ENCODE measurements around the gene NAB2.

The NAB2 gene

GRCh38 chr12:57097554-57097835, 8.6 kb downstream of the NAB2 start:
- TF ChIP-seq YY1 (IDR thresholded peaks at IDR 0.05; ENCODE audit: insufficient read depth, insufficient read length) (no peak), SUZ12 (IDR thresholded peaks at IDR 0.05; ENCODE audit: extremely low read depth, insufficient read depth, insufficient read length) (no peak), ZNF274 (IDR thresholded peaks at IDR 0.05; ENCODE audit: low read depth, low read length) (no peak)
- no peak for DNase-seq (ENCODE audit: low read depth, low spot score)
- H3K4me3 ChIP-seq (ENCODE audit: insufficient read length, low read depth) = no peak overlapping the region
- H3K9me3 ChIP-seq (ENCODE audit: insufficient read depth, low read length) = no peaks in the 10 kb centered on the region
- H3K36me3 ChIP-seq (ENCODE audit: insufficient read depth, insufficient read length, low read length) = peaks cover 86% of the 10 kb centered on the region
- H3K27me3 ChIP-seq (ENCODE audit: insufficient read depth, insufficient read length) = no peaks in the 10 kb centered on the region
- H3K9ac ChIP-seq (ENCODE audit: insufficient read length, low read depth) = no peak overlapping the region
- H3K4me1 ChIP-seq (ENCODE audit: insufficient read depth, insufficient read length) = peaks cover 28% of the 10 kb centered on the region

GRCh38 chr12:57098546-57098945, 9.6 kb downstream of the NAB2 start:
- no peak for DNase-seq (ENCODE audit: low read depth, low spot score)
- TF ChIP-seq SUZ12 (IDR thresholded peaks at IDR 0.05; ENCODE audit: extremely low read depth, insufficient read depth, insufficient read length) = no peak
- TF ChIP-seq YY1 (IDR thresholded peaks at IDR 0.05; ENCODE audit: insufficient read depth, insufficient read length) = no peak
- no peak for TF ChIP-seq ZNF274 (IDR thresholded peaks at IDR 0.05; ENCODE audit: low read depth, low read length)
- no peaks in the 10 kb centered on the region for H3K9me3 ChIP-seq (ENCODE audit: insufficient read depth, low read length)
- H3K9ac ChIP-seq (ENCODE audit: insufficient read length, low read depth) = no peak overlapping the region
- H3K27me3 ChIP-seq (ENCODE audit: insufficient read depth, insufficient read length) = no peaks in the 10 kb centered on the region
- H3K4me1 ChIP-seq (ENCODE audit: insufficient read depth, insufficient read length) = peaks cover 24% of the 10 kb centered on the region
- no peak overlapping the region for H3K4me3 ChIP-seq (ENCODE audit: insufficient read length, low read depth)
- peaks cover 81% of the 10 kb centered on the region for H3K36me3 ChIP-seq (ENCODE audit: insufficient read depth, insufficient read length, low read length)

GRCh38 chr12:57099047-57099714, 10.3 kb downstream of the NAB2 start:
- no peak overlapping the region for H3K9ac ChIP-seq (ENCODE audit: insufficient read length, low read depth)
- H3K36me3 ChIP-seq (ENCODE audit: insufficient read depth, insufficient read length, low read length) = peaks cover 85% of the 10 kb centered on the region
- no peaks in the 10 kb centered on the region for H3K9me3 ChIP-seq (ENCODE audit: insufficient read depth, low read length)
- no peak for DNase-seq (ENCODE audit: low read depth, low spot score)
- no peak overlapping the region for H3K4me3 ChIP-seq (ENCODE audit: insufficient read length, low read depth)
- H3K27me3 ChIP-seq (ENCODE audit: insufficient read depth, insufficient read length) = no peaks in the 10 kb centered on the region
- H3K4me1 ChIP-seq (ENCODE audit: insufficient read depth, insufficient read length) = peaks cover 21% of the 10 kb centered on the region
- TF ChIP-seq SUZ12 (IDR thresholded peaks at IDR 0.05; ENCODE audit: extremely low read depth, insufficient read depth, insufficient read length) = no peak
- TF ChIP-seq YY1 (IDR thresholded peaks at IDR 0.05; ENCODE audit: insufficient read depth, insufficient read length) = no peak
- no peak for TF ChIP-seq ZNF274 (IDR thresholded peaks at IDR 0.05; ENCODE audit: low read depth, low read length)

GRCh38 chr12:57099766-57100165, 10.9 kb downstream of the NAB2 start:
- peaks cover 16% of the 10 kb centered on the region for H3K4me1 ChIP-seq (ENCODE audit: insufficient read depth, insufficient read length)
- H3K9me3 ChIP-seq (ENCODE audit: insufficient read depth, low read length) = no peaks in the 10 kb centered on the region
- DNase-seq (ENCODE audit: low read depth, low spot score) = no peak
- no peak overlapping the region for H3K9ac ChIP-seq (ENCODE audit: insufficient read length, low read depth)
- peaks cover 85% of the 10 kb centered on the region for H3K36me3 ChIP-seq (ENCODE audit: insufficient read depth, insufficient read length, low read length)
- no peaks in the 10 kb centered on the region for H3K27me3 ChIP-seq (ENCODE audit: insufficient read depth, insufficient read length)
- no peak overlapping the region for H3K4me3 ChIP-seq (ENCODE audit: insufficient read length, low read depth)
- TF ChIP-seq YY1 (IDR thresholded peaks at IDR 0.05; ENCODE audit: insufficient read depth, insufficient read length) (no peak), ZNF274 (IDR thresholded peaks at IDR 0.05; ENCODE audit: low read depth, low read length) (no peak), SUZ12 (IDR thresholded peaks at IDR 0.05; ENCODE audit: extremely low read depth, insufficient read depth, insufficient read length) (no peak)

- no peak for TF ChIP-seq SUZ12 (IDR thresholded peaks at IDR 0.05; ENCODE audit: extremely low read depth, insufficient read depth, insufficient read length)
- no peak for TF ChIP-seq ZNF274 (IDR thresholded peaks at IDR 0.05; ENCODE audit: low read depth, low read length)
- H3K4me3 ChIP-seq (ENCODE audit: insufficient read length, low read depth) = no peak overlapping the region
- DNase-seq (ENCODE audit: low read depth, low spot score) = no peak
- peaks cover 85% of the 10 kb centered on the region for H3K36me3 ChIP-seq (ENCODE audit: insufficient read depth, insufficient read length, low read length)
- no peak overlapping the region for H3K9ac ChIP-seq (ENCODE audit: insufficient read length, low read depth)
- peaks cover 7% of the 10 kb centered on the region for H3K4me1 ChIP-seq (ENCODE audit: insufficient read depth, insufficient read length)
- H3K27me3 ChIP-seq (ENCODE audit: insufficient read depth, insufficient read length) = no peaks in the 10 kb centered on the region
- H3K9me3 ChIP-seq (ENCODE audit: insufficient read depth, low read length) = no peaks in the 10 kb centered on the region
These were observed 13.2 kb downstream of the NAB2 start for GRCh38 chr12:57101892-57102695.

GRCh38 chr12:57103856-57104255, 14.9 kb downstream of the NAB2 start:
- TF ChIP-seq ZNF274 (IDR thresholded peaks at IDR 0.05; ENCODE audit: low read depth, low read length) = no peak
- no peak for TF ChIP-seq YY1 (IDR thresholded peaks at IDR 0.05; ENCODE audit: insufficient read depth, insufficient read length)
- TF ChIP-seq SUZ12 (IDR thresholded peaks at IDR 0.05; ENCODE audit: extremely low read depth, insufficient read depth, insufficient read length) = no peak

GRCh38 chr12:57104292-57104910, 15.5 kb downstream of the NAB2 start:
- H3K9me3 ChIP-seq (ENCODE audit: insufficient read depth, low read length) = no peaks in the 10 kb centered on the region
- DNase-seq (ENCODE audit: low read depth, low spot score) = no peak
- peaks cover 12% of the 10 kb centered on the region for H3K4me1 ChIP-seq (ENCODE audit: insufficient read depth, insufficient read length)
- no peaks in the 10 kb centered on the region for H3K27me3 ChIP-seq (ENCODE audit: insufficient read depth, insufficient read length)
- peaks cover 75% of the 10 kb centered on the region for H3K36me3 ChIP-seq (ENCODE audit: insufficient read depth, insufficient read length, low read length)
- H3K4me3 ChIP-seq (ENCODE audit: insufficient read length, low read depth) = no peak overlapping the region
- H3K9ac ChIP-seq (ENCODE audit: insufficient read length, low read depth) = no peak overlapping the region
- TF ChIP-seq YY1 (IDR thresholded peaks at IDR 0.05; ENCODE audit: insufficient read depth, insufficient read length) = no peak

More at GRCh38 chr12:57103856-57104255, 14.9 kb downstream of the NAB2 start:
- no peaks in the 10 kb centered on the region for H3K27me3 ChIP-seq (ENCODE audit: insufficient read depth, insufficient read length)
- peaks cover 12% of the 10 kb centered on the region for H3K4me1 ChIP-seq (ENCODE audit: insufficient read depth, insufficient read length)
- no peaks in the 10 kb centered on the region for H3K9me3 ChIP-seq (ENCODE audit: insufficient read depth, low read length)
- H3K9ac ChIP-seq (ENCODE audit: insufficient read length, low read depth) = no peak overlapping the region
- H3K36me3 ChIP-seq (ENCODE audit: insufficient read depth, insufficient read length, low read length) = peaks cover 80% of the 10 kb centered on the region
- DNase-seq (ENCODE audit: low read depth, low spot score) = no peak
- H3K4me3 ChIP-seq (ENCODE audit: insufficient read length, low read depth) = no peak overlapping the region

All from NT2/D1 (cell line).